ENCODE measurements around the gene KLC4.

GRCh38 chr6:43040542-43041257, 18.7 kb upstream of the KLC4 start:
- TF ChIP-seq ZFP36 (IDR thresholded peaks at IDR 0.05; ENCODE audit: low read depth, low read length, partially characterized antibody) (no peak), FOS (IDR thresholded peaks at IDR 0.05; ENCODE audit: extremely low read depth, insufficient read length) (no peak), NFYB (IDR thresholded peaks at IDR 0.05; ENCODE audit: extremely low read depth, insufficient read length) (no peak), ARID3B (CRISPR knock-in tag; IDR thresholded peaks at IDR 0.05; ENCODE audit: borderline replicate concordance) (no peak), RBM39 (optimal IDR thresholded peaks at IDR 0.05; ENCODE audit: low read depth, low read length) (no peak), NCOR1 (IDR thresholded peaks at IDR 0.05) (no peak)
